ENCODE results near the gene DLEC1.

Gene DLEC1

GRCh38 chr3:38163841-38164642 lies 125.0 kb downstream of the DLEC1 start:
- no peaks in the 10 kb centered on the region for H3K36me3 ChIP-seq (ENCODE audit: insufficient read depth)
- H3K27ac ChIP-seq, result peak overlapping the region; percentile 85
- peaks cover 26% of the 10 kb centered on the region for H3K79me2 ChIP-seq (ENCODE audit: insufficient read depth, low read depth)
- H3K4me1 ChIP-seq (ENCODE audit: low read depth, poor library complexity, severe bottlenecking), result peaks cover 6% of the 10 kb centered on the region
- peak overlapping the region; percentile 79 for H2AFZ ChIP-seq (ENCODE audit: low read depth)
- no peaks in the 10 kb centered on the region for H4K20me1 ChIP-seq (ENCODE audit: insufficient read depth)
- no peaks in the 10 kb centered on the region for H3K27me3 ChIP-seq (ENCODE audit: insufficient read depth, low read depth)
- H3K9ac ChIP-seq, result peak overlapping the region; percentile 86; the same call in 1 of the 2 replicates
- no peak overlapping the region for H3K4me3 ChIP-seq (IDR thresholded peaks at IDR 0.05; ENCODE audit: insufficient read depth, low read depth, low read length)
- H3K4me2 ChIP-seq, result peak overlapping the region; percentile 58
- TF ChIP-seq CTCF (conservative IDR thresholded peaks at IDR 0.05; ENCODE audit: low read depth, low read length), result no peak

- Histone ChIP-seq H3K4me1 (ENCODE audit: low read depth, poor library complexity, severe bottlenecking) (peaks cover 6% of the 10 kb centered on the region), H4K20me1 (ENCODE audit: insufficient read depth) (no peaks in the 10 kb centered on the region), H3K36me3 (ENCODE audit: insufficient read depth) (no peaks in the 10 kb centered on the region), H3K27ac (peak overlapping the region; percentile 85), H3K79me2 (ENCODE audit: insufficient read depth, low read depth) (peaks cover 30% of the 10 kb centered on the region), H2AFZ (ENCODE audit: low read depth) (peak overlapping the region; percentile 79), H3K4me3 (IDR thresholded peaks at IDR 0.05; ENCODE audit: insufficient read depth, low read depth, low read length) (no peak overlapping the region), H3K27me3 (ENCODE audit: insufficient read depth, low read depth) (no peaks in the 10 kb centered on the region), H3K4me2 (peak overlapping the region; percentile 58), H3K9ac (peak overlapping the region; percentile 86; the same call in 1 of the 2 replicates)
- no peak for TF ChIP-seq CTCF (conservative IDR thresholded peaks at IDR 0.05; ENCODE audit: low read depth, low read length)
These were observed 125.6 kb downstream of the DLEC1 start for GRCh38 chr3:38164643-38164951.

- Histone ChIP-seq H3K27ac (peak within 1 kb of the TSS; percentile 85), H3K4me2 (peak within 1 kb of the TSS; percentile 58), H3K79me2 (ENCODE audit: insufficient read depth, low read depth) (peaks cover 32% of the 10 kb centered on the region), H3K36me3 (ENCODE audit: insufficient read depth) (no peaks in the 10 kb centered on the region), H3K4me1 (ENCODE audit: low read depth, poor library complexity, severe bottlenecking) (peaks cover 6% of the 10 kb centered on the region), H3K27me3 (ENCODE audit: insufficient read depth, low read depth) (no peaks in the 10 kb centered on the region), H3K9ac (peak within 1 kb of the TSS; percentile 86), H4K20me1 (ENCODE audit: insufficient read depth) (no peaks in the 10 kb centered on the region), H2AFZ (ENCODE audit: low read depth) (peak within 1 kb of the TSS; percentile 79), H3K4me3 (IDR thresholded peaks at IDR 0.05; ENCODE audit: insufficient read depth, low read depth, low read length) (peak within 1 kb of the TSS; percentile 56)
- TF ChIP-seq CTCF (conservative IDR thresholded peaks at IDR 0.05; ENCODE audit: low read depth, low read length), result no peak
These were observed 126.1 kb downstream of the DLEC1 start, which contains the start of gene OXSR1 for GRCh38 chr3:38164952-38165721. TSS of gene OXSR1 (plus strand) at chr3:38165537. CDS start at chr3:38165877, 340 bp downstream.

GRCh38 chr3:38165722-38166387 lies 126.8 kb downstream of the DLEC1 start:
- TF ChIP-seq CTCF (conservative IDR thresholded peaks at IDR 0.05; ENCODE audit: low read depth, low read length), result no peak
- Histone ChIP-seq H3K36me3 (ENCODE audit: insufficient read depth) (no peaks in the 10 kb centered on the region), H3K4me3 (IDR thresholded peaks at IDR 0.05; ENCODE audit: insufficient read depth, low read depth, low read length) (no peak overlapping the region), H3K27me3 (ENCODE audit: insufficient read depth, low read depth) (no peaks in the 10 kb centered on the region), H3K27ac (peak overlapping the region; percentile 85), H3K4me2 (peak overlapping the region; percentile 39), H2AFZ (ENCODE audit: low read depth) (peak overlapping the region; percentile 79), H3K4me1 (ENCODE audit: low read depth, poor library complexity, severe bottlenecking) (peaks cover 6% of the 10 kb centered on the region), H3K9ac (peak overlapping the region; percentile 86), H4K20me1 (ENCODE audit: insufficient read depth) (no peaks in the 10 kb centered on the region), H3K79me2 (ENCODE audit: insufficient read depth, low read depth) (peaks cover 32% of the 10 kb centered on the region)

All from KMS-11 (cell line).